ENCODE data around the gene ZNF26. TPM values are rescaled to one million over a fixed set of nuclear protein-coding genes. Genes with fewer than 3 reads are reported as not detected.

Gene ZNF26
- polyA plus RNA-seq, 4 donors, result 1.1 to 13.6 (median 2.9) TPM

DNA sequence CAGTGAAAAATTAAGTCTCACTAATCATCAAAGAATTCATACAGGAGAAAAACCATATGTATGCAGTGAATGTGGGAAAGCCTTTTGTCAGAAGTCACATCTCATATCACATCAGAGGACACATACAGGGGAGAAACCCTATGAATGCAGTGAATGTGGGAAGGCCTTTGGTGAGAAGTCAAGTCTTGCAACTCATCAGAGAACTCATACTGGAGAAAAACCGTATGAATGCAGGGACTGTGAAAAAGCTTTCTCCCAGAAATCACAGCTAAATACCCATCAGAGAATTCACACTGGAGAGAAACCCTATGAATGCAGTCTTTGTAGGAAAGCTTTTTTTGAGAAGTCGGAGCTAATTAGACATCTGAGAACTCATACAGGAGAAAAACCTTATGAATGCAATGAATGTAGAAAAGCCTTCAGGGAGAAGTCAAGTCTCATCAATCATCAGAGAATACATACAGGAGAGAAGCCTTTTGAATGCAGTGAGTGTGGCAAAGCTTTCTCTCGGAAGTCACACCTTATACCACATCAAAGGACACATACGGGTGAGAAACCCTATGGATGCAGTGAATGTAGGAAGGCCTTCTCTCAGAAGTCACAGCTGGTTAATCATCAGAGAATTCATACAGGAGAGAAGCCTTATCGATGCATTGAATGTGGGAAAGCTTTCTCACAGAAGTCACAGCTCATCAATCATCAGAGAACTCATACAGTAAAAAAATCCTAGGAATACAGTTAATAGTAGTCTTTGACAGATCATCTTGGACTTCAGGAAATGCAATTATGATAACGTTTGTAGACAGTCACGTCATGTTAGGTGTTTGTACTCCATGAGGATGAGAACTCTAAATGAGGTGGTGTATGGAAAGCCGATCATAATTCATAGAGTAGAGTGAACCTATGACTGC is 72.3 kb downstream of the ZNF26 start:
- FAIRE-seq (no peak), DNase-seq (no peak)
- H3K4me3 ChIP-seq (ENCODE audit: low read depth in 1 of 3, low read length in 3 of 3), result no peak overlapping the region
- no peak overlapping the region for H3K27ac ChIP-seq (ENCODE audit: low read depth in 1 of 3, low read length in 2 of 3)
- no peaks in the 10 kb centered on the region for H3K27me3 ChIP-seq (ENCODE audit: control insufficient read depth in 3 of 3, insufficient read depth in 3 of 3, low read length in 3 of 3)
- H3K4me1 ChIP-seq (ENCODE audit: control insufficient read depth in 3 of 3, insufficient read depth in 2 of 3, low read depth in 1 of 3, low read length in 2 of 3), result no peaks in the 10 kb centered on the region
- peaks cover 3 to 56% of the 10 kb centered on the region in 2 donors for H3K9me3 ChIP-seq (ENCODE audit: control insufficient read depth in 2 of 2, insufficient read depth in 1 of 2, low read depth in 1 of 2, low read length in 1 of 2)
- WGBS, 3 donors, result 90 to 95% (median 95%) methylated on average over 8 of the region's 8 CpGs
- H3K36me3 ChIP-seq (ENCODE audit: control insufficient read depth in 3 of 3, insufficient read depth in 2 of 3, low read depth in 1 of 3, low read length in 3 of 3), result peaks cover 5 to 9% (median 7%) of the 10 kb centered on the region in 3 donors

DNA sequence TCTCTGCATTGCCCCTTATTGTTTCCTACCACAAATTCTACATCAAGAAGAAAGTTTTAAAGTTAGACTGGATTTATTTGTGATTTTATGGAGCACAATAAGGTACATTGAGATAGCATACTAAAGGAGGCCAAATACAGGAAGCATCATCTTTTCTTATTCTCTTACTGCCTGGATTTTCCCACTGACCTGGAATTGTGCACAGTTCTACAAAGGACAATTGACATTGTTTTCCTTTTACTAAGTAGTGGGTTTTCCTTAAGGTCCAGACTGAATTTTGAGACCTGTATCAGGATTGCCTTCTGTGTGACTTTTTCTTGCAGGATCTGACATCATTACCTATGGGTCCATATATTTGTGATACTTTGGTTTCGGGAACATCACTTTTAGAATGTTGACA is 75.8 kb downstream of the ZNF26 start:
- DNase-seq (no peak), FAIRE-seq (no peak)
- Histone ChIP-seq H3K4me1 (ENCODE audit: control insufficient read depth in 3 of 3, insufficient read depth in 2 of 3, low read depth in 1 of 3, low read length in 2 of 3) (no peaks in the 10 kb centered on the region), H3K27me3 (ENCODE audit: control insufficient read depth in 3 of 3, insufficient read depth in 3 of 3, low read length in 3 of 3) (no peaks in the 10 kb centered on the region), H3K9me3 (ENCODE audit: control insufficient read depth in 2 of 2, insufficient read depth in 1 of 2, low read depth in 1 of 2, low read length in 1 of 2) (peaks cover 7 to 77% of the 10 kb centered on the region in 2 donors), H3K36me3 (ENCODE audit: control insufficient read depth in 3 of 3, insufficient read depth in 2 of 3, low read depth in 1 of 3, low read length in 3 of 3) (peaks cover 0 to 3% (median 0%) of the 10 kb centered on the region in 3 donors), H3K27ac (ENCODE audit: low read depth in 1 of 3, low read length in 2 of 3) (no peak overlapping the region), H3K4me3 (ENCODE audit: low read depth in 1 of 3, low read length in 3 of 3) (no peak overlapping the region)
- WGBS, 3 donors, result 88 to 97% (median 96%) methylated on average over 1 of the region's 1 CpG

DNA sequence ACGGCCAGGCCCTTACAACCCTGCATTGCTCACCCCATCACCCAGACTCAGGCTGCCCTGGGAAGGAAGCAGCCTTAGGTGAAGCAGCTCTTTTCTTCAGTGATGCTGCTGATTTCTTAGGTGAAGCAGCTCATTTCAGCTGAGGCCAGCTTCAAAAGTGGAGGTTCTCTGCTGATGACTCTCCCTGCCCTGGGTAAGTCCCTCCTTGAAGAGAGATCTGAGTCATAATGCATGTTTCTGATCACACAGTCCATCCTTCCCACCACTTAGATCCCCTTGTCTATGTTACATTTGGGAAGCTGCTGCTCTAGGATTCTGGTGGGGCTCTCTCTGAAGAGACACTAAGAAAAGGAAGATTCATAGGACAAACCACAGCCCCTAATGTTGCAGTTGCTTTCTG is 77.4 kb downstream of the ZNF26 start:
- DNase-seq, result no peak
- H3K9me3 ChIP-seq (ENCODE audit: control insufficient read depth in 2 of 2, insufficient read depth in 1 of 2, low read depth in 1 of 2, low read length in 1 of 2), result peaks cover 5 to 77% of the 10 kb centered on the region in 2 donors
- no peak overlapping the region for H3K4me3 ChIP-seq (ENCODE audit: low read depth in 1 of 3, low read length in 3 of 3)
- WGBS, 3 donors, result 95 to 100% (median 96%) methylated on average over 1 of the region's 1 CpG
- no peak overlapping the region for H3K27ac ChIP-seq (ENCODE audit: low read depth in 1 of 3, low read length in 2 of 3)
- H3K27me3 ChIP-seq (ENCODE audit: control insufficient read depth in 3 of 3, insufficient read depth in 3 of 3, low read length in 3 of 3), result no peaks in the 10 kb centered on the region
- H3K36me3 ChIP-seq (ENCODE audit: control insufficient read depth in 3 of 3, insufficient read depth in 2 of 3, low read depth in 1 of 3, low read length in 3 of 3), result peaks cover 0 to 3% (median 0%) of the 10 kb centered on the region in 3 donors
- no peaks in the 10 kb centered on the region for H3K4me1 ChIP-seq (ENCODE audit: control insufficient read depth in 3 of 3, insufficient read depth in 2 of 3, low read depth in 1 of 3, low read length in 2 of 3)
- no peak for FAIRE-seq

DNA sequence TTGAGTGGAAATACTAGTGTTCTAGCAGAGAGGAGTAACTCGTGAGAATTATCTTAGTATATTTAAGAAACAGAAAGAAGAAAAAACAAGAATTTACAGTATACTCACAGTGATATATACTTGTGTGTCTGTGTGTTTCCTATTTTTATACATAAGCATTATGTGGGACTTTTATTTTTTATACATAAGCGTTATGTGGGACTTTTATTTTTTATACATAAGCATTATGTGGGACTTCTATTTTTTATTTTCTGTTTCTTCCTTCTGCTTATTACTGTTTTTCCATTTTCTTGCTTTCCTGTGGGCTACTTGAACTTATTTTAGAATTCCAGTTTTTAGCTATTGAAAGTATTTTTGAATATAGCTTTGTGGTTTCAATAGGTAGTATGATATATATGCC is 87.7 kb downstream of the ZNF26 start:
- Histone ChIP-seq H3K36me3 (ENCODE audit: control insufficient read depth in 3 of 3, insufficient read depth in 2 of 3, low read depth in 1 of 3, low read length in 3 of 3) (no peaks in the 10 kb centered on the region), H3K27ac (ENCODE audit: low read depth in 1 of 3, low read length in 2 of 3) (no peak overlapping the region), H3K4me1 (ENCODE audit: control insufficient read depth in 3 of 3, insufficient read depth in 2 of 3, low read depth in 1 of 3, low read length in 2 of 3) (no peaks in the 10 kb centered on the region), H3K4me3 (ENCODE audit: low read depth in 1 of 3, low read length in 3 of 3) (no peak overlapping the region), H3K9me3 (ENCODE audit: control insufficient read depth in 2 of 2, insufficient read depth in 1 of 2, low read depth in 1 of 2, low read length in 1 of 2) (peaks cover 2 to 52% of the 10 kb centered on the region in 2 donors), H3K27me3 (ENCODE audit: control insufficient read depth in 3 of 3, insufficient read depth in 3 of 3, low read length in 3 of 3) (no peaks in the 10 kb centered on the region)
- no peak for FAIRE-seq
- no peak for DNase-seq
- 81 to 87% (median 81%) methylated on average over 2 of the region's 2 CpGs for WGBS, 3 donors

Other genes starting within 250 kb of the ZNF26 start
- gene ANKLE2, start 224.5 kb upstream of the ZNF26 start, polyA plus RNA-seq, result 10 to 100 TPM; 22.2 to 49.9 (median 39.0) TPM
- 10 to 100 TPM in 3 of 4 donors, 1 to 10 TPM in 1; 7.3 to 35.1 (median 15.5) TPM for gene GOLGA3, start 157.5 kb upstream of the ZNF26 start, polyA plus RNA-seq
- 10 to 100 TPM; 23.9 to 43.4 (median 31.8) TPM for gene CHFR, start 98.8 kb upstream of the ZNF26 start, polyA plus RNA-seq
- gene ZNF605, start 30.1 kb upstream of the ZNF26 start, polyA plus RNA-seq, result 10 to 100 TPM in 1 of 4 donors, 1 to 10 TPM in 2, under 1 TPM in 1; 0.81 to 19.6 (median 2.8) TPM
- 10 to 100 TPM in 1 of 4 donors, 1 to 10 TPM in 3; 3.0 to 36.1 (median 5.4) TPM for gene ZNF84, start 51.1 kb downstream of the ZNF26 start, polyA plus RNA-seq
- 10 to 100 TPM; 12.3 to 29.4 (median 18.3) TPM for gene ZNF140, start 94.6 kb downstream of the ZNF26 start, polyA plus RNA-seq
- 1 to 10 TPM in 1 of 4 donors, under 1 TPM in 3; under 0.01 to 2.9 (median 0.39) TPM for gene ZNF891, start 143.9 kb downstream of the ZNF26 start, polyA plus RNA-seq
- 10 to 100 TPM in 1 of 4 donors, 1 to 10 TPM in 2, under 1 TPM in 1; 0.81 to 11.6 (median 2.3) TPM for gene ZNF10, start 144.3 kb downstream of the ZNF26 start, polyA plus RNA-seq
- 10 to 100 TPM in 1 of 4 donors, 1 to 10 TPM in 3; 1.6 to 26.2 (median 4.9) TPM for gene ZNF268, start 195.1 kb downstream of the ZNF26 start, polyA plus RNA-seq
- gene ANHX, start 249.5 kb downstream of the ZNF26 start, polyA plus RNA-seq, result not detected

Measured in small intestine (tissue), 7 donors.